Left renal pelvis (tissue), 4 donors: ENCODE measurements around the gene FAF1. TPM values are rescaled to one million over a fixed set of nuclear protein-coding genes. Genes with fewer than 3 reads are reported as not detected.

Experiments
- DNase-seq, 4 donors: peaks; one replicate each; pipeline ENCODE4 v3.0.0-alpha.2; 2013; ENCODE audit warnings: low read depth in 4 of 4, low spot score in 3 of 4
- polyA plus RNA-seq, 4 donors: library from polyadenylated mRNA; unstranded; fragments of 120-200 nt; gene quantifications; one replicate each; pipeline ENCODE4 v1.2.1, GENCODE V29; 2013; ENCODE audit not compliant: insufficient read length in 4 of 4

The FAF1 gene
- polyA plus RNA-seq, 4 donors = 52.7 to 72.0 (median 64.6) TPM

- no peak for DNase-seq
Observed at GRCh38 chr1:50659107-50659662, 300.9 kb downstream of the FAF1 start.

- no peak for DNase-seq
Observed at GRCh38 chr1:50658459-50659076, 301.5 kb downstream of the FAF1 start.

GRCh38 chr1:50656931-50657330, 303.1 kb downstream of the FAF1 start:
- DNase-seq = no peak

- DNase-seq = no peak
Observed at GRCh38 chr1:50651476-50652263, 308.4 kb downstream of the FAF1 start.

DNA sequence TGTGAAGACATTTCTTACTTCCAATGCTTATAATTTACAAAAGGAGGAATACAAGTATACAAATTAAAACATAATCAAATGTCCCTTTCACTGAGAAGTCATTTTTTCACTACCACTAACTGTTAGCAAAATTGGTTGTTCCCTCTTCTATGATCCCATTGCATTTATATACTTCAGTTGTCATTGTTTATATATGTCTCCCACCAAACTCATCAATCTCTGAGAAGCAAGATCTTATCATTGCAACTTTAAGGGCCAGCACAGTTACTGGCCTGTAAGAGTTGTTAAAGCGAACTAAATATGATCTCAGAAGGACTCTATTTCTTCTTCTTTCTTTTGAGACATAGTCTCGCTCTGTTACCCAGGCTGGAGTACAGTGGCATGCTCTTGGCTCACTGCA, 313.5 kb downstream of the FAF1 start:
- DNase-seq = no peak

DNA sequence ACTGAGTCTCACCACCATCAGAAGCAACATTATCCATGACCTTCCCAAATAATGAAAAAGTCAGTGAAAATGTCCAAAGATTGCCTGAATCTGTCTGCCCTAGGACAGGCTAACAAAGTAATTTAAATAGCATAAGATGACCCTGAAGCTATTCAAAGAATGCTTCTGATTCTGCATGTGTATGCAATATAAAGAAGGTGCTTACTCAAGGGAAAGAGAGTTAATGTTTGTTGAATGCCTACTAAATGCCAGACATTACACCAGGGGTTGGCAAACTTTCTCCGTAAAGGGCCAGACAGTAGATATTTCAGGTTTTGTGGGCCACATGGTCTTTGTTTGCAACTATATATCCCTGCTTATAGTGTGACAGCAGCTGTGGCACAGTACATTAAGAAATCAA, 314.9 kb downstream of the FAF1 start:
- DNase-seq = no peak

DNA sequence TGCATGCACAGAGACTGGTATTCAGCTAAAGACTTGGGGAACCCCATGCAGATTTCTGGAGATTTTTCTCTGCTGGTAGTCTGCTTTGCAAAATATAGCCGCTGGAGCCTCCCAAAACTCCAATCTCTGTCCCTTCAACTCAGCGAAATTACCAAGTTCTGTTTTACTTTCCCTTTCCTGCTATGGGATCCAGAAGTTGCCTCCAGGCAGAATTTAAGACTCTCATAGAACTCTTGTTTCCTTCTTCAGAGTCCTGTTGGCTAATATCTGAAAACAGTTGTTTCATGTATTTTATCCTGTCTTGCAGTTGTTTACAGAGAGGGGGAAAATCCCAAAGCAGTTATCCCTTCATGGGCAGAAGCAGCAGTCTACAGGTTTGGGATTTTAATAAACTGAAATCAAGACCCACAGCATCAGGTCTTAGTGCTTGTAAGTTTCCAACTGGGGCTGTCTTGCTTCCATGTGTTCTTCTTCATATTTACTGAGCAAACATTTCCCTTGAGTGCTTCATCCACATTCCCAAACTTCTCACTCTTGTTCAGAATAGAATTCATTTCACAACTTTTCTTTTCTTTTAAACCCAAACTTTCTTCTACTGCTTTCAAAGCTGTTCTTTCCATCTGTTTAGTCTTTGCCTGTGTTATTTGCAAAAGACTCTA, 315.5 kb downstream of the FAF1 start:
- no peak for DNase-seq

- no peak for DNase-seq
Observed at GRCh38 chr1:50637460-50637859, 322.6 kb downstream of the FAF1 start.

DNA sequence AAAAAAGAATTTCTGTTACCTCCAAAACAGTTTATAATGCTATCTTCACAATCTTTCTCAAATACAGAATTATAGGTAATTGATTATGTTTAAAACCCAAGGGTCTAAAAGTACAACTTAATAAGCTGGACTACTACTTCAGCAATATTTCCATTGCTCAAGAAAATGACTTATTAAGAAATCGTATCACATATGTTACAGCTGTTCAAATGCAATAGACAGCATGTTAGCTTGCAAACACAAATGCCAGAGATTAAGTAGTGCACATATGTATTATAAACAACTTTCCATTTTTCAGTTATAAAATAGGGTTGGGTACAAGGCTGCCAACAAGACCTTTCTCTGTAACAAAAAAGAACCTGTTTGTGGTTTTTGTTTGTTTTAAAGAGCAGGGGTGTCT, 325.8 kb downstream of the FAF1 start:
- no peak for DNase-seq

DNA sequence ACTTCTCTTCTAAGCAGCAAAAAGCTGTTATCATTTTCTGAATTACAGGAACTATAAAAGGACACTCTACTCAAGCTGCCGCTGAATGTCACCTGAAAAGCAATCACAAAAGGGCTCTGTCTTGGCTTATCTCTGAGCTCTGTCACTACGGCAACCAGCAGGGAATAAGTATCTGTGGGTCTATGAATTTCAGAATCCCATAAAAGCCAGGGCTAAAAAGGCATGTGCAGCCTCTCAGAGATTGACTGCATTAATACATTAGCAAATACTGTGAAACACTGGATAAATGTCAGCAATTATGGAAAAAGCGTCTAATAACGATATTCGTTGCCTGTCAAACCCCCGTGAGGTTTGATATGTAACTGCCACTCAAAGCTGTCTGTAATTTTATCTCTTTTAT, 326.6 kb downstream of the FAF1 start:
- DNase-seq = no peak

GRCh38 chr1:50631161-50631560, 328.9 kb downstream of the FAF1 start:
- DNase-seq = no peak

DNA sequence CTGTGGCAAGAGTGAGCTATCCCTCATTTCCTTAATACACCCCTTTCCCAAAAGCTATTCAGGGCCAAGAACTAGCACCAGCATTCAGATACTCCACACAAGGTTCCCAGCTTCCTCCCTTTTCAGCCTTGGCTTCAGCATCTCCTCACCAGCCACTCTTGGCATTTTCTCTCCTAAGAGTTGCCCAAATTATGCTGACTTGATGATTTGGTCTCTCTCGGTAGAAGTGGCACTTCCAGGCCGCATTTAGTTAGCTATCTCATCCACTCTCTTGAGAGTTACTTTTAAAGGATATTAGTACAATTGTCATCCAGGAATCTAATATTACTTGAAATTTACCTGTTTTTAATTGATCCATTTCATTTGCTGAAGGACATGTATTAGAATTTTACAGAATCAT, 337.8 kb downstream of the FAF1 start:
- no peak for DNase-seq

- no peak for DNase-seq
Observed at GRCh38 chr1:50620680-50621329, 339.3 kb downstream of the FAF1 start.

DNA sequence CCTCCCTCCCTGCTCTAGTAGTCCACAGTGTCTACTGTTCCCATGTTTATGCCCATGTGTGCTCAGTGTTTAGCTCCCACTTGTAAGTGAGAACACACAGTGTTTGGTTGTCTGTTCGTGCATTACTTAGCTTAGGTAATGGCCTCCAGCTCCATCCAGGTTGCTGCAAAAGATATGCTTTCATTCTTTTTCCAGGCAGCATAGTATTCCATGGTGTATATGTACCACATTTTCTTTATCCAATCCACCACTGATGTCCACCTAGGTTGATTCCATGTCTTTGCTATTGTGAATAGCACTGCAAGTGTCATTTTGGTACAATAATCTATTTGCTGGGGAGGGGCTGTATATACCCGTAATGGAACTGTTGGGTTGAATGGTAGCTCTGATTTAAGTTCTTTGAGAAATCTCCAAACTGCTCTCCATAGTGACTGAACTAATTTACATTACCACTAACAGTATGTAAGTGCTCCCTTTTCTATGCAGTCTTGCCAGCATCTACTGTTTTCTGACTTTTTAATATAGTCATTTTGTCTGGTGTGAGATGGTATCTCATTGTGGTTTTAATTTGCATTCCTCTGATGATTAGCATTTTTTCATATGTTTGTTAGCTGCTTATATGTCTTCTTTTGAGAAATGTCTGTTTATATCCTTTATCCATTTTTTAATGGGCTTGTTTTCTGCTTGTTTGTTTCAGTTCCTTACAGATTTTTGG, 344.9 kb downstream of the FAF1 start:
- DNase-seq = no peak

DNA sequence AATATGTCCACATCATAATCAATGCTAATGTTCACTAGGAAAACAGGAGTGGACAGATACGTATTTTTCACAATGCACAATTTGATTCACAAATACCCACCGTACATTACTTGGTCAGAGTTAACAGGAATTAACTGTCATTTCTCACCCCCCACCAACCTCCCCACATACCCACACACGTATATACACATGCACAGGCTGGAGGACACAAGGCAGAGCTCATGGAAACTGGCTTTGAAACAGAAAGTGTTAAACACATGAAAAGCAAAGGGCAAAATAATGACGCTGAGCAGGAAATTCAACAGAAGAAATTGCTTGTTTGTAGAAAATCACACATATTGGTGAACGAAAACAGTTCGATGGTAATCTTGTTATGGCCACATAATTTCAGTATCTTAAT, 348.4 kb downstream of the FAF1 start:
- DNase-seq = no peak

GRCh38 chr1:50610563-50610962, 349.5 kb downstream of the FAF1 start:
- peak in 1 of 4 donors; percentile 9 for DNase-seq

DNA sequence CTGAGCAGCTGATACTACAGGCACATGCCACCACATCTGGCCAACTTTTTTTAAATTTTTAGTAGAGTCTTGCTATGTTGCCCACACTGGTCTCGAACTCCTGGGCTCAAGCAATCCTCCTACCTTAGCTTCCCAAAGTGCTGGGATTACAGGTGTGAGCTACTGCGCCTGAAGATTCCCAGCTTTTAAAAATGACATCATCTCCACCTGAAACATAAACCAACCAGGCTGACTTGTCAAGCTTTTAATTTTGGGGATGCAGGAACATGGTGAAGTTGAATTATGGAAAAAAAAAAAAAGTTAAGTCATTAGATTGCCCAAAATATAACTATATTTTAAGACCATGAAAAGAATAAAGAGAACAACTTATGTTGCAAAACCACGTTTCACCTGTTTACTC, 350.6 kb downstream of the FAF1 start:
- no peak for DNase-seq

DNA sequence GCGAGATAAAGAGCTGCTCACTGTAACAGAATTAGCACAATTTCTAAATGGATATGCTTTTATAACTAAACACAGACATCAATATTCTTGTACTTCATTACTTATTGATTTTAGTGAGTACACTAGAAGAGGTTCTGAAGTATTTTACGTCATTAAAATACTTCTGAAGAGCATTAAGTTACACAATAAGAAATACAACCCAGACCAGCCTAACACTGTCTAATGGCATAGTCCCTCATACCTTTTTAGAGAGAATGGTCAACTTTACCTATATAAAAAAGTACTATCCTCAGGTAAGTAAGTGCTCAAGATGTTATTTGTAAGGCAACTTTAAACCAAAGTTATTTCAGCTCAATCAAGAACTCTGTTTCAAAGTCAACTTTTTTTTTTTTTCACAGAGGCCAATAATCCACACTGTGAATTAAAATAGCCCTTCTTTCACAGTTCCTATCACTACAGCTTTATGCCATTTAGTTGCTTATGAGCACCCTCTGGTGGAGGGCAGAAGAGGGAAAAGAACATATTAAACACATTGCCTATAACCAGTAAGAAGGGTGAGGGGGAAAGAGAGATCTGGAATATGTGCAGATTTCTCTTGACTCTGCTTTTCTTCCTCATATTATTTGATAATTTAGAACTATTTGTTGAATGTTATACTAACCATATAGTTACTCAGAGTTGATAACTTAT, 354.7 kb downstream of the FAF1 start:
- DNase-seq = no peak

- DNase-seq = no peak
Observed at GRCh38 chr1:50604580-50604979, 355.5 kb downstream of the FAF1 start.
